ENCODE data around the gene PTPRN2. TPM values are rescaled to one million over a fixed set of nuclear protein-coding genes. Genes with fewer than 3 reads are reported as not detected.

Gene PTPRN2
- total and polyA plus RNA-seq, 2 donors (not counting 3 experiments of a cell fraction or from before 2014, with no cell fraction given): 0.62 to 0.88 TPM

DNA sequence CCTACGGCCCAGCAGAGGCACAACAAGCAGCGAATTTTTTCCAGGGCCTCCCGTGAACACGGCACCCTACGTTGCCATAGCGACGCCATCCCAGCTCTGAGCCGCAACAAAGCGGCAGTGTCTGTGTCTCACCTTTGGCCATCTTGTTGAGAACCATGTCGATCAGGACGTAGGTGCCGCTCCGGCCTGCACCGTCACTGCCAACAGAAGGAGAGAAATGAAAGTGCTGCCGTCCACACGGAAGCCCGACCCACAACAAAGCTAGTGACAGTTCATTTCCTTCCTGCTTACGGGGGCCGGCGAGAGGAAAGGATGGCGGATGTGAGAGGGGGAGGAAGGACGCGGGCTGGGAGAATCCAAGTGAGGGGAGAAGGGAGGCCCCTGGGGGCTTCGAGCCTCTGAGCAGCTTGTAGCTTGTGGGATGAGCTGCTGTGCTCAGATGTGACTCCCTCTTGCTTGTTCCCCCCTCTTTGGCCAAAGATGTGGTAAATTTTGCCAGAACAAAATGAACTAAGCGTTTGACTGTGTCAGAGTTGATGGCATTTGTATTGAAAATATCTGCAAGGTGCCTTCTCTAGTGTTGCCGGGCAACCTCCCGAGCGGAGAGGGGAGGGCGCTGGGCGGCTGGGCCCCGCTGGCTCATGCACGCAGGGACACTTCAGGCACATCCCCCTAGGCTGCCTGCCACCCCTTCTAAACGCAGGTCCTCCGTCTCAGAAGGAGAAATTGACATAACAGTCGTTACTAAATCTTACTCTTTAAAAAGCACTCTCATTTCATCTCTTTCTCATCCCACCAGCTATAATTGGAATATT, 1018.6 kb downstream of the PTPRN2 start:
- H3K27me3 ChIP-seq (ENCODE audit: control insufficient read depth in 2 of 2, insufficient read depth in 2 of 2, low read length in 2 of 2): no peaks in the 10 kb centered on the region
- dilution Hi-C loops (cut with MboI; ENCODE audit: extremely low pct_ligation_motif_present, low sequenced_read_pairs): no loop called here
- intact Hi-C loops (cut with micrococcal nuclease): loop anchor here (1.0 to 5.0 kb wide), 2 partner anchors 67 to 137 kb away; no protein-coding TSS in a partner anchor
- TF ChIP-seq POLR2A (IDR thresholded peaks at IDR 0.05; ENCODE audit: low read depth, low read length) (no peak), GATA2 (IDR thresholded peaks at IDR 0.05; ENCODE audit: insufficient read depth, insufficient read length, low read depth, low read length) (no peak), JUN (IDR thresholded peaks at IDR 0.05; ENCODE audit: borderline replicate concordance, insufficient read depth, insufficient read length, low read depth) (no peak), EZH2 (IDR thresholded peaks at IDR 0.05; ENCODE audit: borderline replicate concordance, low read depth, low read length, severe bottlenecking) (no peak), POLR2AphosphoS5 (IDR thresholded peaks at IDR 0.05; ENCODE audit: insufficient read depth, low read depth, low read length) (no peak), FOS (IDR thresholded peaks at IDR 0.05; ENCODE audit: borderline replicate concordance, insufficient read depth, low read length) (no peak), MYC (IDR thresholded peaks at IDR 0.05; ENCODE audit: low read depth, low read length) (no peak)
- TF ChIP-seq, protein P1, sequence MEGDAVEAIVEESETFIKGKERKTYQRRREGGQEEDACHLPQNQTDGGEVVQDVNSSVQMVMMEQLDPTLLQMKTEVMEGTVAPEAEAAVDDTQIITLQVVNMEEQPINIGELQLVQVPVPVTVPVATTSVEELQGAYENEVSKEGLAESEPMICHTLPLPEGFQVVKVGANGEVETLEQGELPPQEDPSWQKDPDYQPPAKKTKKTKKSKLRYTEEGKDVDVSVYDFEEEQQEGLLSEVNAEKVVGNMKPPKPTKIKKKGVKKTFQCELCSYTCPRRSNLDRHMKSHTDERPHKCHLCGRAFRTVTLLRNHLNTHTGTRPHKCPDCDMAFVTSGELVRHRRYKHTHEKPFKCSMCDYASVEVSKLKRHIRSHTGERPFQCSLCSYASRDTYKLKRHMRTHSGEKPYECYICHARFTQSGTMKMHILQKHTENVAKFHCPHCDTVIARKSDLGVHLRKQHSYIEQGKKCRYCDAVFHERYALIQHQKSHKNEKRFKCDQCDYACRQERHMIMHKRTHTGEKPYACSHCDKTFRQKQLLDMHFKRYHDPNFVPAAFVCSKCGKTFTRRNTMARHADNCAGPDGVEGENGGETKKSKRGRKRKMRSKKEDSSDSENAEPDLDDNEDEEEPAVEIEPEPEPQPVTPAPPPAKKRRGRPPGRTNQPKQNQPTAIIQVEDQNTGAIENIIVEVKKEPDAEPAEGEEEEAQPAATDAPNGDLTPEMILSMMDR (IDR thresholded peaks at IDR 0.05; ENCODE audit: extremely low read depth in 1 of 2, insufficient read depth in 1 of 2, low read depth in 1 of 2, low read length in 2 of 2): no peak
- TF ChIP-seq, protein P2, sequence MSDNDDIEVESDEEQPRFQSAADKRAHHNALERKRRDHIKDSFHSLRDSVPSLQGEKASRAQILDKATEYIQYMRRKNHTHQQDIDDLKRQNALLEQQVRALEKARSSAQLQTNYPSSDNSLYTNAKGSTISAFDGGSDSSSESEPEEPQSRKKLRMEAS (IDR thresholded peaks at IDR 0.05; ENCODE audit: insufficient read depth, insufficient read length): no peak
- no peaks in the 10 kb centered on the region for H3K9me3 ChIP-seq (replicated peaks; ENCODE audit: control insufficient read depth, insufficient read depth, low read length)
- no peaks in the 10 kb centered on the region for H3K79me2 ChIP-seq (ENCODE audit: control insufficient read depth, insufficient read depth, low read length)
- no peaks in the 10 kb centered on the region for H3K9me1 ChIP-seq (replicated peaks; ENCODE audit: control insufficient read depth, extremely low read depth, insufficient read depth, low read length)
- no peak overlapping the region for H3K27ac ChIP-seq (ENCODE audit: insufficient read depth, low read depth, low read length)
- DNase-seq (ENCODE audit: low read depth, low spot score) (peak; percentile 11), FAIRE-seq (peak; percentile 59)
- no peaks in the 10 kb centered on the region for H4K20me1 ChIP-seq (replicated peaks; ENCODE audit: control insufficient read depth, extremely low read depth, insufficient read depth, low read length)
- H3K4me2 ChIP-seq (ENCODE audit: insufficient read depth, low read length): peak overlapping the region; percentile 30
- ChIA-PET POLR2A (no interaction called here), CTCF (no interaction called here)
- peak overlapping the region; percentile 31 for H3K9ac ChIP-seq (replicated peaks; ENCODE audit: extremely low read depth, insufficient read depth, low read length)
- no peaks in the 10 kb centered on the region for H3K4me1 ChIP-seq (ENCODE audit: control insufficient read depth, extremely low read depth, insufficient read depth, low read length)
- H3K4me3 ChIP-seq (replicated peaks in 1 of 3; ENCODE audit: insufficient read depth in 1 of 3, low read depth in 1 of 3, low read length in 3 of 3): peak overlapping the region; percentile 4 to 35 (median 29)
- no peaks in the 10 kb centered on the region for H3K36me3 ChIP-seq (ENCODE audit: control insufficient read depth in 2 of 2, extremely low read depth in 1 of 2, insufficient read depth in 2 of 2, low read length in 2 of 2)
- peak overlapping the region; percentile 74 for H2AFZ ChIP-seq (ENCODE audit: low read depth, low read length)
- no TSS peak for BruUV-seq (replicated peaks)

Measured in endothelial cell of umbilical vein (primary cell).